GM12891 (cell line): ENCODE measurements around the gene PRB2. TPM values are rescaled to one million over a fixed set of nuclear protein-coding genes. Genes with fewer than 3 reads are reported as not detected.
"Not testable (repeated sequence)": the region's sequence is repeated elsewhere in the genome, so short reads cannot be mapped to it uniquely, and the experiment has no call there.

ENCODE experiments used
- DNase-seq: peaks from one replicate; pipeline ENCODE4 v3.0.0; 2011; ENCODE audit warnings: low spot score; ENCODE audit not compliant: insufficient read length
- FAIRE-seq: peaks from 2 replicates; lab custom pipeline; 2011; peaks lifted over from hg19 to GRCh38; lab: Jason Lieb, UNC
- PAX5 ChIP-seq: IDR thresholded peaks from 2 replicates; pipeline ENCODE4 v1.6.1; 2011; ENCODE audit warnings: low read length, moderate library complexity, mild to moderate bottlenecking; ENCODE audit not compliant: insufficient read depth, severe bottlenecking
- POLR2A ChIP-seq: IDR thresholded peaks from 2 replicates; pipeline ENCODE4 v1.6.1; 2011; ENCODE audit warnings: low read depth, low read length, control low read depth
- POLR2AphosphoS5 ChIP-seq: IDR thresholded peaks from 2 replicates; pipeline ENCODE4 v1.6.1; 2011; ENCODE audit warnings: low read depth, low read length, control low read depth
- POU2F2 ChIP-seq: IDR thresholded peaks from 2 replicates; pipeline ENCODE4 v1.6.1; 2011; ENCODE audit warnings: low read depth, mild to moderate bottlenecking, control low read depth, low read length, moderate library complexity
- SPI1 ChIP-seq: IDR thresholded peaks from 2 replicates; pipeline ENCODE4 v1.6.1; 2011; ENCODE audit warnings: low read depth, low read length, control low read depth
- TAF1 ChIP-seq: IDR thresholded peaks from 2 replicates; pipeline ENCODE4 v1.6.1; 2011; ENCODE audit warnings: low read depth, low read length, control low read depth
- polyA plus RNA-seq: library from polyadenylated mRNA; unstranded; fragments of >200 nt; gene quantifications from one replicate; pipeline ENCODE4 v1.2.1, GENCODE V29; 2012; ENCODE audit warnings: low read depth, missing spikeins, inconsistent platforms; ENCODE audit not compliant: missing spikeins

Gene PRB2
- not detected for polyA plus RNA-seq

- FAIRE-seq, DNase-seq: not testable (repeated sequence)
Measured at GRCh38 chr12:11395467-11395866, at the start of gene PRB2. PRB2 (minus strand) TSS chr12:11395567; CDS start chr12:11395529, 38 bp downstream.

- FAIRE-seq (no peak), DNase-seq (no peak)
- TF ChIP-seq PAX5 (no peak), SPI1 (no peak), POU2F2 (no peak), POLR2AphosphoS5 (no peak), POLR2A (no peak), TAF1 (no peak)
Measured at GRCh38 chr12:11437966-11438365, 42.6 kb upstream of the PRB2 start.

- FAIRE-seq: no peak
- no peak for DNase-seq
- TF ChIP-seq POLR2A (no peak), TAF1 (no peak), POU2F2 (no peak), SPI1 (no peak), POLR2AphosphoS5 (no peak), PAX5 (no peak)
Measured at GRCh38 chr12:11433664-11434063, 38.3 kb upstream of the PRB2 start.

- no peak for DNase-seq
- TF ChIP-seq POLR2AphosphoS5: no peak
- TF ChIP-seq POLR2A: no peak
- TF ChIP-seq POU2F2: no peak
- no peak for TF ChIP-seq SPI1
- TF ChIP-seq TAF1: no peak
- no peak for TF ChIP-seq PAX5
- FAIRE-seq: no peak
Measured at GRCh38 chr12:11431486-11431885, 36.1 kb upstream of the PRB2 start.

GRCh38 chr12:11427341-11427740 lies 32.0 kb upstream of the PRB2 start:
- no peak for FAIRE-seq

GRCh38 chr12:11412731-11413130 lies 17.4 kb upstream of the PRB2 start:
- TF ChIP-seq PAX5 (no peak), POLR2A (no peak), POU2F2 (no peak), POLR2AphosphoS5 (no peak), TAF1 (no peak)
- DNase-seq (no peak), FAIRE-seq (no peak)

More at GRCh38 chr12:11427341-11427740, 32.0 kb upstream of the PRB2 start:
- DNase-seq: no peak
- no peak for TF ChIP-seq POLR2A

- TF ChIP-seq TAF1: no peak
- no peak for DNase-seq
- FAIRE-seq: no peak
Measured at GRCh38 chr12:11408096-11408495, 12.7 kb upstream of the PRB2 start.

GRCh38 chr12:11397366-11397765 lies 2.0 kb upstream of the PRB2 start:
- DNase-seq (no peak), FAIRE-seq (no peak)
- TF ChIP-seq POU2F2 (no peak), POLR2AphosphoS5 (no peak), SPI1 (no peak), PAX5 (no peak), POLR2A (no peak), TAF1 (no peak)

- FAIRE-seq, DNase-seq: not testable (repeated sequence)
Measured at GRCh38 chr12:11391456-11391855, 3.9 kb downstream of the PRB2 start.

GRCh38 chr12:11377420-11377819 lies 17.9 kb downstream of the PRB2 start:
- DNase-seq, FAIRE-seq: not testable (repeated sequence)

- DNase-seq: no peak
- FAIRE-seq: no peak
- TF ChIP-seq TAF1 (no peak), SPI1 (no peak), POLR2AphosphoS5 (no peak), PAX5 (no peak), POLR2A (no peak)
Measured at GRCh38 chr12:11361151-11361550, 34.2 kb downstream of the PRB2 start.

- not testable (repeated sequence) for DNase-seq
- FAIRE-seq: peak; percentile 38
Measured at GRCh38 chr12:11360205-11360883, 35.0 kb downstream of the PRB2 start.

- FAIRE-seq, DNase-seq: not testable (repeated sequence)
Measured at GRCh38 chr12:11351736-11352135, 43.6 kb downstream of the PRB2 start.
